ENCODE data around the gene CD99. TPM values are rescaled to one million over a fixed set of nuclear protein-coding genes. Genes with fewer than 3 reads are reported as not detected.

CD99 gene
- total and polyA plus RNA-seq, 8 donors: 72.9 to 220 (median 128) TPM

DNA sequence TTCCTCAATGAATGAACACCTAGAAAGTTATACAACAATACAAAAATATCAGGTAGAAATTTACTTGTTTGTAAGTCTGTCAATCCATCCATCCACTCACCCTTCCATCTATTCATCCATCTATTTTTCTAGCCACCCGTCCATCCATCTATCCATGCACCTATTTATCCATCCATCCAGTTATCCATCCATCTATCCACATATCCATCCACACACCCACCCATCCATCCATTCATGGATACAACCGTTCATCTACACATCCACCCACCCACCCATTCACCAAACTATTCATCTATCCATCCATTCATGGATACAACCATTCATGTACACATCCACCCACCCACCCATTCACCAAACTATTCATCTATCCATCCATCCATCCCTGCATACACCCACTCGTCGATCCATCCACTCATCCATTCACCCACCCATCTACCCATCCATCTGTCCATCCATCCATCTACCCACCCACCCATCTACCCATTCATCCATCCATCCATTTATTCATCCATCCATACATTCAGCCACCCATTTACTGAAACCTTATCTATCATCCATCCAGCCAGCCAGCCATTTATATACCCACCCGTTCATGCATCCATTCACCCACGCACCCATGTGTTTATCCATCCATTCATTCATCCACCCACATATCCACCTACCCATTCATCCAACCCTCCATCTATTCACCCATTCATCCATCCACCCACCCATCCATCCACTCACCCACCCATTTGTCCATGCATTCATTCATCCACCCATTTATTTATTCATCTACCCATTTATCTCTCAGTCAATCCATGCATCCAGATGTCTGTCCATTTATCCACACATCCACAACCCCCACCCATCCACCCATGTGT, 10.4 kb upstream of the CD99 start:
- Histone ChIP-seq H3K4me3 (no peak overlapping the region), H3K36me3 (no peaks in the 10 kb centered on the region), H3K27me3 (no peaks in the 10 kb centered on the region), H3K9me3 (no peaks in the 10 kb centered on the region), H3K4me1 (peaks cover 0 to 35% (median 25%) of the 10 kb centered on the region in 4 donors), H3K27ac (no peak overlapping the region)
- no peak for DNase-seq
- intact Hi-C loops (cut with DNase I; ENCODE audit: low total_unique reads): no loop called here
- WGBS, 5 donors: 63 to 96% (median 81%) methylated on average over 6 of the region's 6 CpGs
- no peak for TF ChIP-seq POLR2AphosphoS5 (IDR thresholded peaks at IDR 0.05)
- peak in 1 of 7 experiments; percentile 5 for TF ChIP-seq CTCF (IDR thresholded peaks at IDR 0.05)

GRCh38 chrX:2682565-2683177, 8.4 kb upstream of the CD99 start:
- TF ChIP-seq CTCF (IDR thresholded peaks at IDR 0.05): no peak
- no peak for TF ChIP-seq EP300 (IDR thresholded peaks at IDR 0.05)
- TF ChIP-seq POLR2A (IDR thresholded peaks at IDR 0.05): no peak
- TF ChIP-seq POLR2AphosphoS5 (IDR thresholded peaks at IDR 0.05): no peak

DNA sequence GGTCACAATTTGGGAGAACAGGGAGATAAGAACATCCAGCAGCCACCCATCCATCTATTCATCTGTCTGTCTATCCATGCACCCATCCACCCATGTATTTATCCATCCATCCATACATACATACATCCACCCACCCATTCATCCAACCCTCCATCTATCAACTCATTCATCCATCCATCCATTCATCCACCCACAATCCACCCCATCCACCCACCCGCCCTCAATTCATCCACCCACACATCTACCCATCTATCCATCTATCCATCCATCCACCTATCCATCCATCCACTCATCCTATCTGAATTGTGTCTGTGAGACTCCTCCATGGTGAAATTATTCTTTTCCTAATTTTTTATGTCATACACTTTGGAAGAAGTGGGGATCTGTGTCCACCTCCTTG, 6.8 kb upstream of the CD99 start:
- no peak for DNase-seq
- no peak for TF ChIP-seq CTCF (IDR thresholded peaks at IDR 0.05)
- TF ChIP-seq POLR2AphosphoS5 (IDR thresholded peaks at IDR 0.05): no peak
- no peak for TF ChIP-seq POLR2A (IDR thresholded peaks at IDR 0.05)
- no peak for TF ChIP-seq EP300 (IDR thresholded peaks at IDR 0.05)
- H3K36me3 ChIP-seq: no peaks in the 10 kb centered on the region
- 84 to 100% (median 91%) methylated on average over 1 of the region's 1 CpG for WGBS, 5 donors
- no peaks in the 10 kb centered on the region for H3K9me3 ChIP-seq
- no peak overlapping the region for H3K27ac ChIP-seq
- H3K4me3 ChIP-seq: no peak overlapping the region
- intact Hi-C loops (cut with DNase I; ENCODE audit: low total_unique reads): no loop called here
- H3K27me3 ChIP-seq: no peaks in the 10 kb centered on the region
- peaks cover 0 to 9% (median 6%) of the 10 kb centered on the region in 4 donors for H3K4me1 ChIP-seq

More at GRCh38 chrX:2682565-2683177, 8.4 kb upstream of the CD99 start:
- intact Hi-C loops (cut with DNase I; ENCODE audit: low total_unique reads): no loop called here
- DNase-seq: no peak
- Histone ChIP-seq H3K27me3 (no peaks in the 10 kb centered on the region), H3K4me3 (no peak overlapping the region), H3K36me3 (no peaks in the 10 kb centered on the region), H3K9me3 (no peaks in the 10 kb centered on the region), H3K4me1 (peaks cover 0 to 25% (median 20%) of the 10 kb centered on the region in 4 donors), H3K27ac (no peak overlapping the region)
- 68 to 76% (median 72%) methylated on average over 6 of the region's 6 CpGs for WGBS, 5 donors

DNA sequence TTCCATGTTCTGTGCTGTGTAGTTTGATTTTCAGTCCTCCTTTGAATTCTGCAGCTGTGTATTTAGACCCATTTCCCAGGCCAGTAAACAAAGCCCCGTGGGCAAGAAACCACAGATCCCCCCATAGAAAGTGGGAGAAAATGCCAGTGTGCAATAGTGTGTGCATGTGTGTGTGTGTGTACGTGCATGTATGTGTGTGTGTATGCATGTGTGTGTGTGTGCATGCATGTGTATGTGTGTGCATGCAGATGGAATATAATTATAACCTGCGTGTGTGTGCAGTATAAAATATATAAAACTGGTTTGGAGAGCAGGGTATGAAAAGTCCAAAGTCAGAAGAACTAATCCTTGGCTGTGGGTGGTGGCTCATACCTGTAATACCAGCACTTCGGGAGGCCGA, 5.2 kb upstream of the CD99 start:
- H3K36me3 ChIP-seq: no peaks in the 10 kb centered on the region
- H3K27me3 ChIP-seq: no peaks in the 10 kb centered on the region
- H3K4me3 ChIP-seq: no peak overlapping the region
- TF ChIP-seq EP300 (IDR thresholded peaks at IDR 0.05): no peak
- TF ChIP-seq POLR2AphosphoS5 (IDR thresholded peaks at IDR 0.05): no peak
- TF ChIP-seq POLR2A (IDR thresholded peaks at IDR 0.05): no peak
- TF ChIP-seq CTCF (IDR thresholded peaks at IDR 0.05): no peak
- no peak for DNase-seq
- peaks cover 6 to 10% (median 8%) of the 10 kb centered on the region in 4 donors for H3K4me1 ChIP-seq
- no peaks in the 10 kb centered on the region for H3K9me3 ChIP-seq
- WGBS, 5 donors: 76 to 96% (median 90%) methylated on average over 5 of the region's 5 CpGs
- no peak overlapping the region for H3K27ac ChIP-seq
- intact Hi-C loops (cut with DNase I; ENCODE audit: low total_unique reads): no loop called here
